ENCODE data around the gene RPL38. TPM values are rescaled to one million over a fixed set of nuclear protein-coding genes. Genes with fewer than 3 reads are reported as not detected.

The RPL38 gene
- total and polyA plus RNA-seq, 8 donors, result 395 to 1,054 (median 577) TPM

- peaks cover 0 to 9% (median 7%) of the 10 kb centered on the region in 3 donors for H3K4me1 ChIP-seq
- no peaks in the 10 kb centered on the region for H3K9me3 ChIP-seq
- no peak overlapping the region for H3K4me3 ChIP-seq
- DNase-seq (no peak), ATAC-seq (no peak), FAIRE-seq (no peak)
- no peak overlapping the region for H3K27ac ChIP-seq
- H3K36me3 ChIP-seq, result peaks cover 0 to 4% (median 0%) of the 10 kb centered on the region in 3 donors
- peaks cover 0 to 4% (median 0%) of the 10 kb centered on the region in 4 donors for H3K27me3 ChIP-seq
- intact Hi-C loops (cut with DNase I), result no loop called here
- TF ChIP-seq CTCF (IDR thresholded peaks at IDR 0.05), result no peak
- 38 to 53% methylated on average over 10 of the region's 10 CpGs for WGBS, 2 donors
Measured at GRCh38 chr17:74200112-74200511, 3.4 kb upstream of the RPL38 start.

DNA sequence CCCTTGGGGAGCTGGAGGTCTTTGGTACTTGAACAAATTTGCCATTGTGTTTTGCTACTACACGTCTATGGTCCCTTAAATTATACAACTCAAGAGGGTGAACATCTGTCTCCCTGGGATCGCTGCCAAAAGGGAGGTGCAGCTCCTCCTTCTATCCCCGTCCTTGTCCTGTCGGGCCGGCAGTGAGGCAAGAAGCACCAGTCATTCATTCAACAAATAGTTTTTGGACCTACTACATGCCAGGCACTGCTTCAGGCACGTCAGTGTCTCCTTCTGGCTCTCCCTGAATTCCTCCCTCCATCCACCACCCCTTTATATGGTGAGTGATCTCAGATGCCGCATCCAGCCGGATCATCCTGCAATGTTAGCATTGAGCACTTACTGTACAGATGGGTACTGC, 2.2 kb upstream of the RPL38 start:
- Histone ChIP-seq H3K4me1 (peaks cover 0 to 21% (median 17%) of the 10 kb centered on the region in 3 donors), H3K4me3 (no peak overlapping the region), H3K36me3 (peaks cover 0 to 6% (median 0%) of the 10 kb centered on the region in 3 donors), H3K27me3 (peaks cover 0 to 4% (median 0%) of the 10 kb centered on the region in 4 donors), H3K27ac (no peak overlapping the region), H3K9me3 (no peaks in the 10 kb centered on the region)
- DNase-seq (peak in 1 of 6 donors; percentile 18), FAIRE-seq (no peak), ATAC-seq (no peak)
- intact Hi-C loops (cut with DNase I), result no loop called here
- WGBS, 2 donors, result 32 to 35% methylated on average over 8 of the region's 8 CpGs
- TF ChIP-seq CTCF (IDR thresholded peaks at IDR 0.05), result no peak

DNA sequence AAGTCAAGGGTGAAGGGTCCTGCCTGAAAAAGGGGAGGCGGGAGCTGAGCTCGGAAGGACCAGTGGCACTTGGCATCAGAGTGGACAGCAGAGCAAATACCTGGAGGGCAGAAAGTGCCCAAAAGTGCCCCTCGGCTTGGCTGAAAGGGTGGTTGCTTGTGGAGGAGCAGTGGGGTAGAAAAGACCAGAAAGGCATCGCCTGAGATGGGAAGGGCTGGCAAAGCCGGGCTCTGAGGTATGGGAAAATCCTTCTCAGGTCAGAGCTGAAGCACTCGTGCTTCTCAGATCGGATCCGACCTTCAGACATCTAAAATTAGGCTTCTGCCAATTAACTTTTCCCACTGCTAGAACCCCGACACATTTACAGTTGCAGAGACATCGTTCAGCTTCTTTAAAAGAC, 1.5 kb upstream of the RPL38 start:
- intact Hi-C loops (cut with DNase I), result no loop called here
- WGBS, 2 donors, result 44 to 55% methylated on average over 10 of the region's 10 CpGs
- Histone ChIP-seq H3K27me3 (peaks cover 0 to 4% (median 0%) of the 10 kb centered on the region in 4 donors), H3K36me3 (peaks cover 0 to 6% (median 0%) of the 10 kb centered on the region in 3 donors), H3K4me3 (no peak overlapping the region), H3K4me1 (peaks cover 0 to 23% (median 17%) of the 10 kb centered on the region in 3 donors), H3K27ac (no peak overlapping the region), H3K9me3 (no peaks in the 10 kb centered on the region)
- DNase-seq, result no peak
- no peak for FAIRE-seq
- ATAC-seq, result no peak
- no peak for TF ChIP-seq CTCF (IDR thresholded peaks at IDR 0.05)

GRCh38 chr17:74202938-74203337, 540 bp upstream of the RPL38 start:
- no peak for TF ChIP-seq CTCF (IDR thresholded peaks at IDR 0.05)
- Histone ChIP-seq H3K27ac (no peak overlapping the region), H3K4me3 (no peak overlapping the region), H3K4me1 (peaks cover 0 to 23% (median 17%) of the 10 kb centered on the region in 3 donors), H3K36me3 (peaks cover 0 to 8% (median 0%) of the 10 kb centered on the region in 3 donors), H3K27me3 (peaks cover 0 to 4% (median 0%) of the 10 kb centered on the region in 4 donors), H3K9me3 (no peaks in the 10 kb centered on the region)
- DNase-seq, result peak in 1 of 6 donors; percentile 10
- ATAC-seq, result no peak
- intact Hi-C loops (cut with DNase I), result no loop called here
- FAIRE-seq, result no peak
- WGBS, 2 donors, result 17 to 20% methylated on average over 15 of the region's 15 CpGs

DNA sequence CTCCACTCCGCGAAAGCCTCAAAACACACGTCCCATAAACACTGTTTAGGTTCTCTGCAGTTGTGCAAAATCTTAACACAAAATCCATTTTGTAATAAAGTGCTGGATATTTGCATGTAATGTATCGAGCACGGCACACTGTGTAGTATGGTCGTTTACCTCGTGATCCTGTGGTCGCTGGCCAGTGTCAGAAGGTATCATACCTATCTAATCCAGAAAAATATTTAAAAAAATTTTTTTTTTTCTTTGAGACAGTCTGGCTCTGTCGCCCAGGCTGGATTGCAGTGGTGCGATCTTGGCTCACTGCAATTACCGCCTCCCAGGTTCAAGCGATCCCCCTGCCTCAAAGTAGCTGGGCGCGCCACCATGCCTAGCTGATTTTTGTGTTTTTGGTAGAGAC, 996 bp downstream of the RPL38 start:
- Histone ChIP-seq H3K4me3 (peak overlapping the region; percentile 52 to 99 (median 96)), H3K36me3 (peaks cover 4 to 22% (median 5%) of the 10 kb centered on the region in 3 donors), H3K4me1 (peaks cover 0 to 23% (median 17%) of the 10 kb centered on the region in 3 donors), H3K9me3 (no peaks in the 10 kb centered on the region), H3K27me3 (peaks cover 0 to 4% (median 0%) of the 10 kb centered on the region in 4 donors), H3K27ac (no peak overlapping the region)
- FAIRE-seq, result no peak
- DNase-seq, result no peak
- TF ChIP-seq CTCF (IDR thresholded peaks at IDR 0.05), result no peak
- intact Hi-C loops (cut with DNase I), result no loop called here
- no peak for ATAC-seq
- 33 to 42% methylated on average over 14 of the region's 14 CpGs for WGBS, 2 donors

All from pancreas (tissue), 10 donors.